Measurements from ENCODE around the gene ARHGEF19. TPM values are rescaled to one million over a fixed set of nuclear protein-coding genes. Genes with fewer than 3 reads are reported as not detected.
"Not testable (repeated sequence)": the region's sequence is repeated elsewhere in the genome, so short reads cannot be mapped to it uniquely, and the experiment has no call there.

The ARHGEF19 gene
- total RNA-seq, 2 experiments from 2014 or later = 10.7 to 12.1 TPM

- H3K4me1 Mint-ChIP-seq = peaks cover 11% of the 10 kb centered on the region
- no peaks in the 10 kb centered on the region for H3K9me3 Mint-ChIP-seq
- ChIA-PET CTCF (interaction anchor here (0.5 to 1.4 kb wide), 7 partner anchors 12 to 158 kb away, joined by 3 to 7 read pairs (median 3); no protein-coding TSS in a partner anchor), POLR2A (no interaction called here)
- DNase-seq = peak; percentile 49
- H3K36me3 Mint-ChIP-seq (ENCODE audit: low read depth) = peaks cover 2% of the 10 kb centered on the region
- H3K27ac Mint-ChIP-seq = peak overlapping the region; percentile 50
- H3K27me3 Mint-ChIP-seq = no peaks in the 10 kb centered on the region
- peak overlapping the region; percentile 52 for H3K4me3 Mint-ChIP-seq
Observed at GRCh38 chr1:16204634-16205333, 7.7 kb downstream of the ARHGEF19 start.

DNA sequence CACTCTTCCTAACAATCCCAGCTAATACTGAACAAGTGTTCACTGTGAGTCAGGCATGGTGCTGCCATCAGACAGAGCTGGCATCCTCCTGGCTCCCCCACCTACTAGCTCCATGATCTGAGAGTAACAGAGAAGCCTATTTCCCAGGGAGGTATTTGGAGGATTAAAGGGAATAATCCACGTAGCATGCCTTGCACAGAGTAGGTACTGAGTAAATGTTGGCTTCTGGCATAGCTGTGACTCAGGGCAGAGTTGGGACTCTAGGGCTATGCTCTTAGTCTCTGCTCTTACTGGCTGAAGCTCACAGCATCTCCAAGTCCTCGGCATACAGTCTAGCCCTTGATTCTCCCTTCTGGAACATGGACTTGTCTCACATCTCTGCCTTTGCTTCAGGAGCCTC is 8.2 kb downstream of the ARHGEF19 start:
- Mint-ChIP-seq H3K27me3 (no peaks in the 10 kb centered on the region), H3K9me3 (no peaks in the 10 kb centered on the region), H3K36me3 (ENCODE audit: low read depth) (peaks cover 2% of the 10 kb centered on the region), H3K4me1 (peaks cover 12% of the 10 kb centered on the region), H3K4me3 (no peak overlapping the region), H3K27ac (no peak overlapping the region)
- ChIA-PET CTCF (interaction anchor here (0.5 to 1.4 kb wide), 5 partner anchors 12 to 159 kb away, joined by 3 to 7 read pairs (median 3); no protein-coding TSS in a partner anchor), POLR2A (no interaction called here)
- no peak for DNase-seq

- ChIA-PET CTCF (interaction anchor here (0.7 to 1.0 kb wide), 3 partner anchors 13 to 125 kb away, joined by 3 read pairs; no protein-coding TSS in a partner anchor), POLR2A (no interaction called here)
- H3K4me1 Mint-ChIP-seq = peaks cover 16% of the 10 kb centered on the region
- no peak for DNase-seq
- H3K4me3 Mint-ChIP-seq = no peak overlapping the region
- H3K27me3 Mint-ChIP-seq = no peaks in the 10 kb centered on the region
- H3K9me3 Mint-ChIP-seq = no peaks in the 10 kb centered on the region
- H3K27ac Mint-ChIP-seq = no peak overlapping the region
- peaks cover 2% of the 10 kb centered on the region for H3K36me3 Mint-ChIP-seq (ENCODE audit: low read depth)
Observed at GRCh38 chr1:16203550-16203949, 8.9 kb downstream of the ARHGEF19 start.

DNA sequence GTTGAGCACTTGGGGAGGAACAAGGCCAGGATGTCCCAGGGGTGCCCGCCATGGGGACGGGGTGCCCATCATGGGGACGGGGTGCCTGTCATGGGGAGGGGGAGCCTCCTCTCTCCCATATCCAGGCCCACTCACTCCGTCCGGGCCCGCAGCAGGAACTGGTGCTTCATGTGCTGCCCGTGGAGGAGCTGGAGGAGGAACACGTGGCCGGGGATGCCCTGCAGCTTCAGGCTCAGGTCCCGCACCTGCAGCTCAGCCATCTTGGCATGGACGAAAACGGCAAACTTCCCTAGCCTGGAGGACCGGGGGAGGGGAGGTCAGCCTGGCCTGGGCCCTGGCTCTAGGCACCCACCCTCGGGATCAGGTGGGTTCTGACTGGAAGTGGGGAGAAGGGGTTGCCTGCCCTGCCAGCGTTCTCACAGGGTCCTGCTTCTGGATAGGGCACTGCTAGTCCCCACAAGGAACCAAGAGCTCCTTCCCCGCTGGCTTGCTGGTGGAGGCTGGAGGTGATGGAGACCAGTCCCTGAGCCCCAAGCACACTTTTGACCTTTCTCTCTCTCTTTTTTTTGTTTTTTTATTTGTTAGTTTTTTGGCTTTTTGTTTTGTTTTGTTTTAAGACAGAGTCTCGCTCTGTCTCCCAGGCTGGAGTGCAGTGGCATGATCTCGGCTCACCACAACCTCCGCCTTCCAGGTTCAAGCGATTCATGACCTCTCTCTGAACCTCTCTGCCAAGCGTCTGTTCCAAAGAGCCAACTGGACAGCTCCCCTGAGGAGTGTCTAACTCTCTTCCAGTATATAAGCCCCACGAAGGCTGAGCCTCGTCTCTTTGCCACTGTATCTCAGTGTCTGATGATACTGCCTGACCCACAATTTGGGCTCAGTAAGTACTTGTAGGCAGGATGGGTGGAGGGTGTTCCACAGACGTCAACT is 9.9 kb downstream of the ARHGEF19 start:
- no peak overlapping the region for H3K4me3 Mint-ChIP-seq
- ChIA-PET CTCF (interaction anchor here (0.6 to 1.5 kb wide), 5 partner anchors 9 to 372 kb away, joined by 3 read pairs; no protein-coding TSS in a partner anchor), POLR2A (no interaction called here)
- H3K27me3 Mint-ChIP-seq = no peaks in the 10 kb centered on the region
- H3K36me3 Mint-ChIP-seq (ENCODE audit: low read depth) = peaks cover 2% of the 10 kb centered on the region
- H3K27ac Mint-ChIP-seq = no peak overlapping the region
- peaks cover 16% of the 10 kb centered on the region for H3K4me1 Mint-ChIP-seq
- DNase-seq = no peak
- no peaks in the 10 kb centered on the region for H3K9me3 Mint-ChIP-seq

DNA sequence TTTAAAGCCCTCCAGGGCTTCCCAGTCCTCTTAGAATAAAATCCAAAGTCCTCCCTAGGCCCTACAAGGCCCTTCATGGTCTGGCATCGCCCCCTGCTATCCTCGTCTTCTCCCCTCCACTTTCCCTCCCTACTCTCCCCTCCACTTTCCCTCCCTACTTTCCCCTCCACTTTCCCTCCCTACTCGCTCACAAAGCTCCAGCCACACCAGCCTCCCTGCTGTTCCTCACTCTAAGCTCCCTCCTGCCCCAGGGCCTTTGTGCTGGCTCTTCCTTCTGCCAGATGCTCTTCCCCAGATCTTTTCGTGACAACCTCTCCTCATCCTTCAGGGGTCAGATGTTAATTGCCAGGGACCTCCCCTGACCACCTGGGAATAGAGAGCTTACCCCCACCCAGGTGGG is 12.8 kb downstream of the ARHGEF19 start:
- ChIA-PET CTCF (interaction anchor here (1.3 to 2.2 kb wide), 3 partner anchors 65 to 126 kb away, joined by 3 to 9 read pairs (median 3); no protein-coding TSS in a partner anchor), POLR2A (no interaction called here)
- Mint-ChIP-seq H3K36me3 (ENCODE audit: low read depth) (peaks cover 2% of the 10 kb centered on the region), H3K27me3 (no peaks in the 10 kb centered on the region), H3K4me3 (no peak overlapping the region), H3K27ac (peak overlapping the region; percentile 46), H3K4me1 (peaks cover 7% of the 10 kb centered on the region), H3K9me3 (no peaks in the 10 kb centered on the region)
- no peak for DNase-seq

GRCh38 chr1:16199157-16199501 is 13.3 kb downstream of the ARHGEF19 start:
- no peak for DNase-seq
- peaks cover 6% of the 10 kb centered on the region for H3K4me1 Mint-ChIP-seq
- ChIA-PET CTCF (interaction anchor here (1.3 to 2.2 kb wide), 2 partner anchors 66 to 120 kb away, joined by 3 to 9 read pairs; no protein-coding TSS in a partner anchor), POLR2A (interaction anchor here (0.6 kb wide), 1 partner anchor 28 kb away, joined by 7 read pairs; no protein-coding TSS in a partner anchor)
- peaks cover 2% of the 10 kb centered on the region for H3K36me3 Mint-ChIP-seq (ENCODE audit: low read depth)
- no peak overlapping the region for H3K27ac Mint-ChIP-seq
- H3K9me3 Mint-ChIP-seq = no peaks in the 10 kb centered on the region
- peaks cover 2% of the 10 kb centered on the region for H3K27me3 Mint-ChIP-seq
- H3K4me3 Mint-ChIP-seq = no peak overlapping the region

DNA sequence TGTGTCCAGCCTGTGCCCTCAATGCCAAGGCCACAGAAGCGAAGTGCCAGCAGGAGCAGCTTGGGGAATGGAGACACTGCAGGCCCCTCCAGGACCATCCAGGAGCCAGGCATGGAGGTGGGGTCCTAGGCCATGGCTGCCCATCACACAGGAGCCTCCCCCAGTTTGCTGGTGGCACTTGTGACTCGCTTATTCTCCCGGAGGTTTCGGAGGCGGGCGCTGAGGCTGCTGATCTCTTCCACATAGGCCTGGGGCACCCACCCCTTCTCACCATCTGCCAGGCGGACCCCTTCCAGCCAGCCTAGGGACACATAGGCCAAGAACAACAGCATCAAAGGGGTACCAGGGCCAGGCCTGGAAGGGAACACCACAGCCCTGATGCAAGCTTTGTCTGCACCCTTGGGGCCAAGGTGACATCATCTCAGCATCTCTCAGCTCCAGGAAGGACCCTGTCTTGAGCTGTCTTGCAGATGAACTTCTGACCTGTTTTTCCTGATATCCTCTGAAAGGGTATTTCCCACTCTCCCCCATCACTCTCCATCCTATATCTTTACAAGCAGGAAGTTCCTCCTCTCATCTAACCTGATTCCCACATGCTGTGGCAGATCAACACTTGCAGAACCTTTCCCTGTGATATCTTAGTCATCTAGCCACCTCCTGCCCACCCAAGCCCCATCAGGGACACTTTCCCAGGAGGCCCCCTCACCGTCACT is 13.9 kb downstream of the ARHGEF19 start:
- peaks cover 2% of the 10 kb centered on the region for H3K27me3 Mint-ChIP-seq
- H3K4me1 Mint-ChIP-seq = peaks cover 6% of the 10 kb centered on the region
- H3K4me3 Mint-ChIP-seq = no peak overlapping the region
- POLR2A ChIA-PET = interaction anchor here (0.6 kb wide), 1 partner anchor 29 kb away, joined by 7 read pairs; no protein-coding TSS in a partner anchor
- DNase-seq = no peak
- CTCF ChIA-PET = interaction anchor here (0.6 to 2.2 kb wide), 3 partner anchors 66 to 354 kb away, joined by 3 to 9 read pairs (median 4); no protein-coding TSS in a partner anchor
- H3K9me3 Mint-ChIP-seq = no peaks in the 10 kb centered on the region
- peaks cover 2% of the 10 kb centered on the region for H3K36me3 Mint-ChIP-seq (ENCODE audit: low read depth)
- H3K27ac Mint-ChIP-seq = no peak overlapping the region

DNA sequence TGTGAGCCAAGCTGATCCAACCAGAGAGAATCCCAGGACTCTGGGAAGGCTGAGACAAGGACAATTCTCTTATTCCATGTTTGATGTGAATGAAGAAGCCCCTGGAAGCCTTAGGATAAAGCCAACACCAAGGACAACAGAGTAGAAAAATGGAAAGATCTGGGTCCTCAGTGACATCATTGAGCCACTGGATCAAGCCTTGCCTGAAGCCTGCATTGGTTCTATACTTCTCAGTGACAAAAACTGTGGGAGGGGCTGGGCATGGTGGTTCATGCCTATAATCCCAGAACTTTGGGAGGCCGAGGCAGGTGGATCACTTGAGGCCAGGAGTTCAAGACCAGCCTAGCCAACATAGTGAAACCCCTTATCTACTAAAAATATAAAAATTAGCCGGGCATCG is 15.6 kb downstream of the ARHGEF19 start:
- ChIA-PET POLR2A (no interaction called here), CTCF (no interaction called here)
- no peak for DNase-seq
- no peak overlapping the region for H3K4me3 Mint-ChIP-seq
- H3K9me3 Mint-ChIP-seq = no peaks in the 10 kb centered on the region
- H3K4me1 Mint-ChIP-seq = peaks cover 6% of the 10 kb centered on the region
- H3K36me3 Mint-ChIP-seq (ENCODE audit: low read depth) = no peaks in the 10 kb centered on the region
- no peak overlapping the region for H3K27ac Mint-ChIP-seq
- peaks cover 2% of the 10 kb centered on the region for H3K27me3 Mint-ChIP-seq

- H3K9me3 Mint-ChIP-seq; H3K4me1 Mint-ChIP-seq; POLR2A ChIA-PET; H3K27me3 Mint-ChIP-seq; CTCF ChIA-PET; H3K36me3 Mint-ChIP-seq (ENCODE audit: low read depth); DNase-seq; H3K4me3 Mint-ChIP-seq: not testable (repeated sequence)
- peak overlapping the region; percentile 47 for H3K27ac Mint-ChIP-seq
Observed at GRCh38 chr1:16196139-16196538, 16.3 kb downstream of the ARHGEF19 start.

GRCh38 chr1:16195518-16195905 is 16.9 kb downstream of the ARHGEF19 start:
- H3K36me3 Mint-ChIP-seq (ENCODE audit: low read depth) = no peaks in the 10 kb centered on the region
- no peaks in the 10 kb centered on the region for H3K9me3 Mint-ChIP-seq
- H3K27me3 Mint-ChIP-seq = peaks cover 7% of the 10 kb centered on the region
- CTCF ChIA-PET = no interaction called here
- H3K4me3 Mint-ChIP-seq = no peak overlapping the region
- H3K4me1 Mint-ChIP-seq = peaks cover 6% of the 10 kb centered on the region
- H3K27ac Mint-ChIP-seq = no peak overlapping the region
- no peak for DNase-seq
- POLR2A ChIA-PET = no interaction called here

GRCh38 chr1:16191916-16192546 is 20.4 kb downstream of the ARHGEF19 start:
- Mint-ChIP-seq H3K4me3 (no peak overlapping the region), H3K36me3 (ENCODE audit: low read depth) (no peaks in the 10 kb centered on the region), H3K27me3 (peaks cover 8% of the 10 kb centered on the region), H3K4me1 (peaks cover 4% of the 10 kb centered on the region), H3K9me3 (no peaks in the 10 kb centered on the region), H3K27ac (no peak overlapping the region)
- ChIA-PET CTCF (interaction anchor here (2.5 kb wide), 1 partner anchor 109 kb away, joined by 10 read pairs; no protein-coding TSS in a partner anchor), POLR2A (no interaction called here)
- DNase-seq = no peak

DNA sequence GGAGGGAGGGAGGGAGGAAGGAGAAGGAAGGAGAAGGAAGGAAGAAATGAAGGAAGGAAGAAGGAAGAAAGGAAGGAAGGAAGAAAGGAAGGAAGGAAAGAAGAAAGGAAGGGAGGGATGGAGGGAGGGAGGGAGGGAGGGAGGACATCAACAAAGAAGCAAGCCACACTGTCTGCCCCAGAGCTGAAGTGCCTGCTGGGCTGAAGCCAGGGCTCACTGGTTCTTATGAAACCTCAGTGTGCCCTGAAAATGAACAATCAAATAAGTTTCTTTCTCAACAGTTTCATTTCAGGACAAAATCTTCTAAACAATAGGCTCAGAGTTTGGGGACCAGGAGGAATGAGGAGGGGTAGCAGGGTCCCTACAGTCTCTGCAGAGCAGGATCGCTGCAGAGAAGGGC is 21.1 kb downstream of the ARHGEF19 start:
- CTCF ChIA-PET = interaction anchor here (0.8 to 2.5 kb wide), 4 partner anchors 11 to 118 kb away, joined by 3 to 10 read pairs (median 4); partner anchors contain the start of gene FAM131C
- H3K4me3 Mint-ChIP-seq = no peak overlapping the region
- peaks cover 4% of the 10 kb centered on the region for H3K4me1 Mint-ChIP-seq
- peaks cover 8% of the 10 kb centered on the region for H3K27me3 Mint-ChIP-seq
- POLR2A ChIA-PET = no interaction called here
- no peaks in the 10 kb centered on the region for H3K36me3 Mint-ChIP-seq (ENCODE audit: low read depth)
- H3K9me3 Mint-ChIP-seq = no peaks in the 10 kb centered on the region
- no peak overlapping the region for H3K27ac Mint-ChIP-seq
- no peak for DNase-seq
